CD14-positive monocyte (primary cell): ENCODE data around the gene TNKS1BP1. TPM values are rescaled to one million over a fixed set of nuclear protein-coding genes. Genes with fewer than 3 reads are reported as not detected.

Experiments
- DNase-seq, 3 donors: peaks; one replicate each; pipeline ENCODE4 v3.0.0-alpha.2; 2011 to 2022
- H2AFZ ChIP-seq: 2 replicates; pipeline ENCODE4 v1.6.0; 2012; ENCODE audit warnings: mild to moderate bottlenecking, low read depth, low read length, inconsistent platforms; ENCODE audit not compliant: insufficient read depth, poor library complexity, severe bottlenecking
- H3K27ac ChIP-seq, 2 donors: 1 replicate in 1 of 2; 2 replicates in 1 of 2; pipeline ENCODE4 v1.5.1; 2012 to 2013; ENCODE audit warnings: low read length in 2 of 2, control low read depth in 1 of 2, inconsistent platforms in 1 of 2, low read depth in 1 of 2, mild to moderate bottlenecking in 1 of 2
- H3K27me3 ChIP-seq, 2 donors: one replicate each; pipeline versions ENCODE4 v1.6.0 to v1.6.1; 2011 to 2013; ENCODE audit warnings: low read length in 2 of 2; ENCODE audit not compliant: control insufficient read depth in 2 of 2, insufficient read depth in 2 of 2
- H3K36me3 ChIP-seq, 2 donors: replicated peaks in 1 of 2; 1 replicate in 1 of 2; 2 replicates in 1 of 2; pipeline versions ENCODE4 v1.5.1 to v1.6.1; 2012 to 2013; ENCODE audit warnings: low read length in 2 of 2, control low read depth in 1 of 2, inconsistent platforms in 1 of 2, mild to moderate bottlenecking in 1 of 2; ENCODE audit not compliant: insufficient read depth in 2 of 2, control insufficient read depth in 1 of 2
- H3K4me1 ChIP-seq, 2 donors: 1 replicate in 1 of 2; 2 replicates in 1 of 2; pipeline versions ENCODE4 v1.5.1 to v1.6.1; 2012 to 2013; ENCODE audit warnings: low read length in 2 of 2, control low read depth in 1 of 2, inconsistent platforms in 1 of 2, mild to moderate bottlenecking in 1 of 2, moderate library complexity in 1 of 2; ENCODE audit not compliant: insufficient read depth in 2 of 2, control insufficient read depth in 1 of 2
- H3K4me2 ChIP-seq: replicated peaks from 2 replicates; pipeline ENCODE3; 2012; ENCODE audit warnings: low read length, moderate library complexity, mild to moderate bottlenecking; ENCODE audit not compliant: poor library complexity, severe bottlenecking; ENCODE audit errors: extremely low read depth
- H3K4me3 ChIP-seq, 3 experiments: fragments of 200-600 bp in 1 of 3; sonication (generic) in 1 of 3; replicated peaks in 1 of 3; 1 replicate in 2 of 3; 2 replicates in 1 of 3; pipeline ENCODE4 v1.5.1; 2011 to 2013; ENCODE audit warnings: low read length in 3 of 3, mild to moderate bottlenecking in 3 of 3, control low read depth in 2 of 3, low read depth in 2 of 3, inconsistent platforms in 1 of 3, moderate library complexity in 1 of 3
- H3K79me2 ChIP-seq: 2 replicates; pipeline ENCODE4 v1.6.0; 2012; ENCODE audit warnings: mild to moderate bottlenecking, control low read depth, inconsistent platforms, low read length, moderate library complexity; ENCODE audit not compliant: insufficient read depth
- H3K9ac ChIP-seq: 2 replicates; pipeline ENCODE4 v1.6.0; 2017; ENCODE audit warnings: low read length, mild to moderate bottlenecking; ENCODE audit not compliant: insufficient read depth, poor library complexity, severe bottlenecking
- H3K9me3 ChIP-seq, 2 donors: replicated peaks in 1 of 2; 1 replicate in 1 of 2; 2 replicates in 1 of 2; pipeline versions ENCODE4 v1.5.1 to v1.6.1; 2012 to 2013; ENCODE audit warnings: low read length in 2 of 2, control low read depth in 1 of 2; ENCODE audit not compliant: control insufficient read depth in 1 of 2, insufficient read depth in 1 of 2
- H4K20me1 ChIP-seq: 2 replicates; pipeline ENCODE4 v1.6.0; 2012; ENCODE audit warnings: mild to moderate bottlenecking, low read length, control low read depth, moderate library complexity; ENCODE audit not compliant: insufficient read depth
- H3K27ac Mint-ChIP-seq, 7 donors: one replicate each; pipeline ENCODE4 v1.8.0; 2020; ENCODE audit warnings: mild to moderate bottlenecking in 7 of 7, mixed read lengths in 7 of 7, moderate library complexity in 6 of 7, inconsistent platforms in 2 of 7
- H3K27me3 Mint-ChIP-seq, 3 donors: one replicate each; pipeline ENCODE4 v1.8.0; 2021 to 2022; ENCODE audit warnings: low read depth in 3 of 3, mild to moderate bottlenecking in 3 of 3, mixed read lengths in 3 of 3, moderate library complexity in 3 of 3, inconsistent platforms in 1 of 3
- H3K36me3 Mint-ChIP-seq, 2 donors: one replicate each; pipeline ENCODE4 v1.8.0; 2020; ENCODE audit warnings: mixed read lengths in 2 of 2, inconsistent platforms in 1 of 2, mild to moderate bottlenecking in 1 of 2
- H3K4me1 Mint-ChIP-seq: one replicate; pipeline ENCODE4 v1.8.0; 2020; ENCODE audit warnings: mild to moderate bottlenecking, mixed read lengths
- H3K4me3 Mint-ChIP-seq, 2 donors: one replicate each; pipeline ENCODE4 v1.8.0; 2020; ENCODE audit warnings: mild to moderate bottlenecking in 2 of 2, mixed read lengths in 2 of 2, moderate library complexity in 1 of 2
- H3K9me3 Mint-ChIP-seq, 7 donors: one replicate each; pipeline ENCODE4 v1.8.0; 2020 to 2022; ENCODE audit warnings: mixed read lengths in 7 of 7, mild to moderate bottlenecking in 6 of 7, moderate library complexity in 6 of 7, inconsistent platforms in 2 of 7
- WGBS: methylation state at CpG from one replicate; pipeline ENCODE4 v1.1.5; 2013; ENCODE audit warnings: missing lambda C conversion rate; ENCODE audit not compliant: insufficient coverage; 5-methylcytosine and 5-hydroxymethylcytosine counted together
- intact Hi-C, 2 donors: fragments of 100-400 bp; cut with micrococcal nuclease; formaldehyde crosslinking; loops; one replicate each; pipeline versions ENCODE4 v1.15.0 to v1.15.1; 2023
- polyA plus RNA-seq, 3 donors: library from polyadenylated mRNA; depleted of rRNA in 1 of 3; unstranded in 2 of 3; stranded (reverse) in 1 of 3; fragments of 300-500 nt in 2 of 3; fragments of >200 nt in 1 of 3; fragmentation: Illumina TruSeq in 2 of 3; gene quantifications; 1 replicate in 2 of 3; 2 replicates in 1 of 3; pipeline ENCODE4 v1.2.3, GENCODE V29; 2012 to 2021
- TF ChIP-seq, protein P1 (sequence below): fragments of 200-600 bp; IDR thresholded peaks from one replicate; pipeline ENCODE4 v1.8.0; 2022; ENCODE audit warnings: antibody characterized with exemption, mild to moderate bottlenecking

Gene TNKS1BP1
- polyA plus RNA-seq, 3 donors = 0.29 to 1.2 (median 0.50) TPM

DNA sequence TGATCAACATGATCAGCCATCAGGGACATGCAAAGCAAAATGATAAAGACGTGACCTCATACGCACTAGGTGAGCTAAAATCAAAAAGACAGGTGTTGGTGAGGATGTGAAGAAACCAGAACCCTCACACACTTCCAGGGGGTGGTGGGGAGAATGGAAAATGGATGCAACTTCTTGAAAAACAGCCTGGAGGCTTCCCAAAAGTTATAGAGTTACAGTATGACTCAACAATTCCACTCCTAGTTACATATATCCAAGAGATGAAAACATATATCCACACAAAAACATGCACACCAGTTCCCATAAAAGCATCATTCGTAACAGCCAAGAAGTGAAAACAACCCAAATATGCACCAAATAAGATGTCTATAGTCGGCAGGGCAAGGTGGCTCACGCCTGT is 45.6 kb downstream of the TNKS1BP1 start:
- no peaks in the 10 kb centered on the region for H3K36me3 ChIP-seq
- Mint-ChIP-seq H3K4me1 (peaks cover 17% of the 10 kb centered on the region), H3K27me3 (peaks cover 9 to 15% (median 9%) of the 10 kb centered on the region in 3 donors), H3K4me3 (no peak overlapping the region), H3K36me3 (no peaks in the 10 kb centered on the region), H3K9me3 (peaks cover 0 to 10% (median 3%) of the 10 kb centered on the region in 7 donors), H3K27ac (no peak overlapping the region)
- TF ChIP-seq, protein P1, sequence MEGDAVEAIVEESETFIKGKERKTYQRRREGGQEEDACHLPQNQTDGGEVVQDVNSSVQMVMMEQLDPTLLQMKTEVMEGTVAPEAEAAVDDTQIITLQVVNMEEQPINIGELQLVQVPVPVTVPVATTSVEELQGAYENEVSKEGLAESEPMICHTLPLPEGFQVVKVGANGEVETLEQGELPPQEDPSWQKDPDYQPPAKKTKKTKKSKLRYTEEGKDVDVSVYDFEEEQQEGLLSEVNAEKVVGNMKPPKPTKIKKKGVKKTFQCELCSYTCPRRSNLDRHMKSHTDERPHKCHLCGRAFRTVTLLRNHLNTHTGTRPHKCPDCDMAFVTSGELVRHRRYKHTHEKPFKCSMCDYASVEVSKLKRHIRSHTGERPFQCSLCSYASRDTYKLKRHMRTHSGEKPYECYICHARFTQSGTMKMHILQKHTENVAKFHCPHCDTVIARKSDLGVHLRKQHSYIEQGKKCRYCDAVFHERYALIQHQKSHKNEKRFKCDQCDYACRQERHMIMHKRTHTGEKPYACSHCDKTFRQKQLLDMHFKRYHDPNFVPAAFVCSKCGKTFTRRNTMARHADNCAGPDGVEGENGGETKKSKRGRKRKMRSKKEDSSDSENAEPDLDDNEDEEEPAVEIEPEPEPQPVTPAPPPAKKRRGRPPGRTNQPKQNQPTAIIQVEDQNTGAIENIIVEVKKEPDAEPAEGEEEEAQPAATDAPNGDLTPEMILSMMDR = no peak
- no peak overlapping the region for H3K27ac ChIP-seq
- no peak overlapping the region for H2AFZ ChIP-seq
- no peak overlapping the region for H3K4me3 ChIP-seq
- no peaks in the 10 kb centered on the region for H3K79me2 ChIP-seq
- H3K9me3 ChIP-seq = no peaks in the 10 kb centered on the region
- intact Hi-C loops = no loop called here
- H3K9ac ChIP-seq = no peak overlapping the region
- no peaks in the 10 kb centered on the region for H4K20me1 ChIP-seq
- DNase-seq = no peak
- H3K4me1 ChIP-seq = peaks cover 14% of the 10 kb centered on the region in 2 donors
- peaks cover 0 to 2% of the 10 kb centered on the region in 2 donors for H3K27me3 ChIP-seq
- 100% methylated on average over 2 of the region's 5 CpGs for WGBS
- H3K4me2 ChIP-seq = no peak overlapping the region

DNA sequence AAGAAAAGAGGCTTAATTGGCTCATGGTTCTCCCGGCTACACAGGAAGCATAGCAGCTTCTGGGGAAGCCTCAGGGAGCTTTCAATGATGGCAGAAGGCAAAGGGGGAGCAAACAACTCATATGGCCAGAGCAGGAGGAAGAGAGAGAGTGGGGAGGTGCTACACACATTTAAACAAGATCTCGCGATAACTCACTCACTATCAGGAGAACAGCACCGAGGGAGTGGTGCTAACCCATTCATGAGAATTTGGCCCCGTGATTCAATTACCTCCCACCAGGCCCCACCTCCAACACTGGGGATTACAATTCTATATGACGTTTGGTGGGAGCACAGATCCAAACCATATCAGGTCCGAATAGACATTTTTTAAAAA is 46.0 kb downstream of the TNKS1BP1 start:
- Mint-ChIP-seq H3K4me3 (no peak overlapping the region), H3K27me3 (peaks cover 9 to 16% (median 9%) of the 10 kb centered on the region in 3 donors), H3K4me1 (peaks cover 17% of the 10 kb centered on the region), H3K36me3 (no peaks in the 10 kb centered on the region), H3K9me3 (peaks cover 0 to 14% (median 4%) of the 10 kb centered on the region in 7 donors), H3K27ac (no peak overlapping the region)
- no peaks in the 10 kb centered on the region for H3K36me3 ChIP-seq
- TF ChIP-seq, protein P1 = no peak
- no peak overlapping the region for H2AFZ ChIP-seq
- no peaks in the 10 kb centered on the region for H3K79me2 ChIP-seq
- DNase-seq = no peak
- peaks cover 0 to 2% of the 10 kb centered on the region in 2 donors for H3K27me3 ChIP-seq
- H3K4me1 ChIP-seq = peaks cover 14% of the 10 kb centered on the region in 2 donors
- intact Hi-C loops = no loop called here
- H4K20me1 ChIP-seq = no peaks in the 10 kb centered on the region
- no peak overlapping the region for H3K4me2 ChIP-seq
- peaks cover under 1% of the 10 kb centered on the region in 2 donors for H3K9me3 ChIP-seq
- no peak overlapping the region for H3K4me3 ChIP-seq
- no peak overlapping the region for H3K9ac ChIP-seq
- 93% methylated on average over 4 of the region's 7 CpGs for WGBS
- no peak overlapping the region for H3K27ac ChIP-seq
